Liver (tissue), 9 donors: Measurements from ENCODE around the gene ZGLP1. TPM values are rescaled to one million over a fixed set of nuclear protein-coding genes. Genes with fewer than 3 reads are reported as not detected.
A peak's percentile ranks its signal among the peaks of the same experiment; 100 is the strongest.

Experiments used
- DNase-seq: peaks from one replicate; pipeline ENCODE4 v3.0.0-alpha.2; 2017; ENCODE audit warnings: low spot score
- H3K27ac ChIP-seq, 2 donors: one replicate each; pipeline ENCODE4 v1.7.0; 2013; ENCODE audit warnings: inconsistent platforms in 2 of 2, low read length in 2 of 2, control low read depth in 1 of 2, low read depth in 1 of 2, mild to moderate bottlenecking in 1 of 2
- H3K27me3 ChIP-seq, 4 donors: one replicate each; pipeline versions ENCODE4 v1.6.1 to v1.7.0; 2013; ENCODE audit warnings: low read length in 3 of 4, inconsistent platforms in 1 of 4, mild to moderate bottlenecking in 1 of 4, moderate library complexity in 1 of 4; ENCODE audit not compliant: control insufficient read depth in 4 of 4, insufficient read depth in 4 of 4
- H3K36me3 ChIP-seq, 4 donors: one replicate each; pipeline versions ENCODE4 v1.6.1 to v1.7.0; 2013; ENCODE audit warnings: low read length in 3 of 4, mild to moderate bottlenecking in 3 of 4, low read depth in 1 of 4, moderate library complexity in 1 of 4; ENCODE audit not compliant: control insufficient read depth in 4 of 4, insufficient read depth in 3 of 4
- H3K4me1 ChIP-seq, 4 donors: one replicate each; pipeline versions ENCODE4 v1.6.1 to v1.7.0; 2013; ENCODE audit warnings: low read length in 3 of 4, mild to moderate bottlenecking in 3 of 4, moderate library complexity in 1 of 4; ENCODE audit not compliant: control insufficient read depth in 4 of 4, insufficient read depth in 4 of 4
- H3K4me3 ChIP-seq, 3 donors: one replicate each; pipeline versions ENCODE4 v1.6.1 to v1.7.0; 2013; ENCODE audit warnings: low read length in 3 of 3, control low read depth in 1 of 3, low read depth in 1 of 3, mild to moderate bottlenecking in 1 of 3
- H3K9ac ChIP-seq, 2 donors: one replicate each; pipeline ENCODE4 v1.7.0; 2013; ENCODE audit warnings: low read length in 2 of 2, mild to moderate bottlenecking in 2 of 2, moderate library complexity in 2 of 2, control low read depth in 1 of 2, low read depth in 1 of 2
- H3K9me3 ChIP-seq, 4 donors: one replicate each; pipeline versions ENCODE4 v1.6.1 to v1.7.0; 2013; ENCODE audit warnings: low read length in 3 of 4; ENCODE audit not compliant: control insufficient read depth in 4 of 4
- ATF3 ChIP-seq: IDR thresholded peaks from 2 replicates; pipeline ENCODE4 v1.6.1; 2016; ENCODE audit warnings: antibody characterized with exemption
- CTCF ChIP-seq: fragments of 150-350 bp; IDR thresholded peaks from 2 replicates; pipeline ENCODE4 v1.5.1; 2017; ENCODE audit warnings: improper control_type of control experiment, low read depth, low read length; ENCODE audit not compliant: missing input control
- EGR1 ChIP-seq, 2 donors: IDR thresholded peaks; 2 replicates each; pipeline ENCODE4 v1.6.1; 2016 to 2018; ENCODE audit warnings: antibody characterized with exemption in 2 of 2, low read depth in 2 of 2
- FOXA1 ChIP-seq: IDR thresholded peaks from 2 replicates; pipeline ENCODE4 v1.6.1; 2016; ENCODE audit warnings: antibody characterized with exemption
- FOXA2 ChIP-seq: IDR thresholded peaks from 2 replicates; pipeline ENCODE4 v1.6.1; 2016; ENCODE audit warnings: antibody characterized with exemption
- GABPA ChIP-seq, 2 donors: IDR thresholded peaks in 1 of 2; conservative IDR thresholded peaks in 1 of 2; 2 replicates each; pipeline ENCODE4 v1.6.1; 2016; ENCODE audit warnings: antibody characterized with exemption in 2 of 2, mild to moderate bottlenecking in 1 of 2, moderate library complexity in 1 of 2
- HNF4A ChIP-seq, 2 donors: conservative IDR thresholded peaks; 2 replicates each; pipeline ENCODE4 v1.6.1; 2016; ENCODE audit warnings: antibody characterized with exemption in 2 of 2, mild to moderate bottlenecking in 2 of 2
- HNF4G ChIP-seq: IDR thresholded peaks from 2 replicates; pipeline ENCODE4 v1.6.1; 2016; ENCODE audit warnings: antibody characterized with exemption
- MAX ChIP-seq: IDR thresholded peaks from 2 replicates; pipeline ENCODE4 v1.6.1; 2016; ENCODE audit warnings: antibody characterized with exemption
- NR2F2 ChIP-seq: IDR thresholded peaks from 2 replicates; pipeline ENCODE4 v1.6.1; 2016; ENCODE audit warnings: antibody characterized with exemption
- REST ChIP-seq: IDR thresholded peaks from 2 replicates; pipeline ENCODE4 v1.6.1; 2016; ENCODE audit warnings: antibody characterized with exemption, mild to moderate bottlenecking
- RXRA ChIP-seq, 2 donors: IDR thresholded peaks; 2 replicates each; pipeline ENCODE4 v1.6.1; 2017 to 2018; ENCODE audit warnings: antibody characterized with exemption in 2 of 2, mild to moderate bottlenecking in 1 of 2
- SP1 ChIP-seq: IDR thresholded peaks from 2 replicates; pipeline ENCODE4 v1.6.1; 2018; ENCODE audit warnings: antibody characterized with exemption, mild to moderate bottlenecking
- TAF1 ChIP-seq: conservative IDR thresholded peaks from 2 replicates; pipeline ENCODE4 v1.6.1; 2016; ENCODE audit warnings: antibody characterized with exemption, mild to moderate bottlenecking
- YY1 ChIP-seq: IDR thresholded peaks from 2 replicates; pipeline ENCODE4 v1.6.1; 2016; ENCODE audit warnings: antibody characterized with exemption, mild to moderate bottlenecking
- ZBTB33 ChIP-seq: IDR thresholded peaks from 2 replicates; pipeline ENCODE4 v1.6.1; 2016; ENCODE audit warnings: antibody characterized with exemption
- WGBS: extraction: QIAGEN DNeasy Blood & Tissue Kit; methylation state at CpG from one replicate; pipeline ENCODE4 v1.1.7; 2013; 5-methylcytosine and 5-hydroxymethylcytosine counted together
- polyA plus RNA-seq, 2 donors: library from polyadenylated mRNA; stranded (reverse) in 1 of 2; unstranded in 1 of 2; fragments of 200-250 nt in 1 of 2; fragments of >200 nt in 1 of 2; fragmentation: Nextera tagmentation in 1 of 2; extraction: Ambion mirVana in 1 of 2; gene quantifications; one replicate each; pipeline versions ENCODE4 v1.2.1 to v1.2.3, GENCODE V29; 2013 to 2015
- total RNA-seq, 2 donors: library from RNA; depleted of rRNA; stranded (reverse); fragments of >200 nt; gene quantifications; one replicate each; pipeline ENCODE4 v1.2.3, GENCODE V29; 2014
- donor health status: healthy.
- donor health status: healthy.
- donor health status: healthy.
- donor health status: healthy.
- donor health status: healthy.

Gene ZGLP1
- total RNA-seq = under 1 TPM; 0.61 to 0.75 TPM
- polyA plus RNA-seq = 1 to 10 TPM in 1 of 2 donors, under 1 TPM in 1; 0.89 to 1.2 TPM

GRCh38 chr19:10309423-10309822, at the start of gene ZGLP1:
Gene ZGLP1 (minus strand): TSS chr19:10309815.
- Histone ChIP-seq H3K9ac (no peak within 1 kb of the TSS), H3K9me3 (no peaks in the 10 kb centered on the region), H3K27ac (no peak within 1 kb of the TSS), H3K4me1 (no peaks in the 10 kb centered on the region), H3K36me3 (peaks cover 0 to 5% (median 2%) of the 10 kb centered on the region in 4 donors), H3K27me3 (no peaks in the 10 kb centered on the region), H3K4me3 (no peak within 1 kb of the TSS)
- WGBS = 95% methylated on average over 24 of the region's 24 CpGs
- peak; percentile 21 for DNase-seq
- TF ChIP-seq GABPA (IDR thresholded peaks at IDR 0.05 in 1 of 2, conservative IDR thresholded peaks at IDR 0.05 in 1 of 2) = no peak

- TF ChIP-seq REST = no peak
- TF ChIP-seq NR2F2 = no peak
- no peak for TF ChIP-seq SP1
- no peak for TF ChIP-seq HNF4G
- TF ChIP-seq ZBTB33 = no peak
- no peak for TF ChIP-seq RXRA (IDR thresholded peaks at IDR 0.05)
- no peak for TF ChIP-seq GABPA (IDR thresholded peaks at IDR 0.05 in 1 of 2, conservative IDR thresholded peaks at IDR 0.05 in 1 of 2)
- TF ChIP-seq FOXA1 = no peak
- TF ChIP-seq FOXA2 = no peak
- TF ChIP-seq EGR1 (IDR thresholded peaks at IDR 0.05; ENCODE audit: low read depth in 2 of 2) = no peak
- Histone ChIP-seq H3K9ac (no peak overlapping the region), H3K4me3 (no peak overlapping the region), H3K27me3 (no peaks in the 10 kb centered on the region), H3K4me1 (peaks cover 4 to 19% (median 12%) of the 10 kb centered on the region in 4 donors), H3K36me3 (peaks cover 6 to 47% (median 21%) of the 10 kb centered on the region in 4 donors), H3K27ac (no peak overlapping the region), H3K9me3 (no peaks in the 10 kb centered on the region)
- DNase-seq = no peak
- WGBS = 98% methylated on average over 12 of the region's 12 CpGs
Observed at GRCh38 chr19:10356431-10356830, 46.8 kb upstream of the ZGLP1 start.

GRCh38 chr19:10353793-10354391, 44.3 kb upstream of the ZGLP1 start:
- peak overlapping the region in 1 of 3 donors; percentile 8 for H3K4me3 ChIP-seq
- no peak overlapping the region for H3K9ac ChIP-seq
- peak; percentile 61 for DNase-seq
- WGBS = 78% methylated on average over 32 of the region's 32 CpGs
- no peaks in the 10 kb centered on the region for H3K9me3 ChIP-seq
- peaks cover 4 to 19% (median 12%) of the 10 kb centered on the region in 4 donors for H3K4me1 ChIP-seq
- peaks cover 9 to 39% (median 20%) of the 10 kb centered on the region in 4 donors for H3K36me3 ChIP-seq
- no peaks in the 10 kb centered on the region for H3K27me3 ChIP-seq
- H3K27ac ChIP-seq = peak overlapping the region; percentile 93 to 94
- TF ChIP-seq HNF4A (conservative IDR thresholded peaks at IDR 0.05) (no peak), MAX (no peak), NR2F2 (no peak), ZBTB33 (no peak), HNF4G (no peak), FOXA1 (no peak), CTCF (no peak), TAF1 (no peak), RXRA (IDR thresholded peaks at IDR 0.05) (no peak), ATF3 (no peak), YY1 (no peak)
